ENCODE data around the gene NPHP1. TPM values are rescaled to one million over a fixed set of nuclear protein-coding genes. Genes with fewer than 3 reads are reported as not detected.
"Not testable (repeated sequence)": the region's sequence is repeated elsewhere in the genome, so short reads cannot be mapped to it uniquely, and the experiment has no call there.

NPHP1 gene
- total RNA-seq, 1 experiment from 2014 or later: 3.1 TPM

DNA sequence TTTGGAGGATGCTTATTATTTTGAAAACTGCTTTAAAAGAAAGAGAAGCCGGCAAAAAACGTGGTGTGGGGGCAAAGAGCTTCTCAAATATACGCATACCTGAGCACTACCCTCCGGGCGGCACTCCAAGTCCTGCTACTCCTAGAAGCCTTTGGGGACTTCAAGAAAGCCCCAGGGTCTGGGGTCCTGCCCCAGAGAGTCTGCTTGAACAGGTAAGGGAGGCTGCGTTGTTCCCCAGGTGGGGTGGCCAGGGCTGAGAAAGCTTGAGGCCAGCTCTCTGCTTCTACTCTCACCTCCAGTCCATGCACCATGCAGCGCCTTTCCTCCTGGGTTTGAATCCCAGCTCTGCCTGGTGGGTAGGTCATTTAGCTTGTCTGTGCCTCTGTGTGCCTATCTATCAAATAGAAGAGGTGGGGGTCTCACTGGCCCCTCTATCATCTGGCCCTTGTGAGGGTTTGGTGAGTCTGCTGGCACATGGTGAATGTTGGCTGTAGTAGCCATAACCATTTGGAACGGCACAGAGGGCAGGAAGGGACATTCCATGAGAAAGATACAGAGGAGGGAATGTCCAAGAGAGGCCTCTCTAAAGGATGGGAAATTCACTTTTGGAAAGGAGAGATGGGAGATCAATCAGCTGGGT lies 108.7 kb downstream of the NPHP1 start:
- Mint-ChIP-seq H3K4me1 (ENCODE audit: insufficient read depth, unreplicated experiment) (peaks cover 15% of the 10 kb centered on the region), H3K9me3 (ENCODE audit: unreplicated experiment) (no peaks in the 10 kb centered on the region), H3K27ac (ENCODE audit: low read depth, unreplicated experiment) (no peak overlapping the region), H3K36me3 (ENCODE audit: insufficient read depth, unreplicated experiment) (no peaks in the 10 kb centered on the region), H3K4me3 (ENCODE audit: unreplicated experiment) (no peak overlapping the region), H3K27me3 (ENCODE audit: insufficient read depth, unreplicated experiment) (no peaks in the 10 kb centered on the region)
- no peak for DNase-seq (ENCODE audit: unreplicated experiment)
- CTCF ChIA-PET: no interaction called here
- no TSS peak for BruUV-seq (replicated peaks)
- POLR2A ChIA-PET: interaction anchor here (1.4 kb wide), 1 partner anchor 10 kb away, joined by 5 read pairs; no protein-coding TSS in a partner anchor
- intact Hi-C loops (cut with micrococcal nuclease): no loop called here
- TF ChIP-seq, protein P1, sequence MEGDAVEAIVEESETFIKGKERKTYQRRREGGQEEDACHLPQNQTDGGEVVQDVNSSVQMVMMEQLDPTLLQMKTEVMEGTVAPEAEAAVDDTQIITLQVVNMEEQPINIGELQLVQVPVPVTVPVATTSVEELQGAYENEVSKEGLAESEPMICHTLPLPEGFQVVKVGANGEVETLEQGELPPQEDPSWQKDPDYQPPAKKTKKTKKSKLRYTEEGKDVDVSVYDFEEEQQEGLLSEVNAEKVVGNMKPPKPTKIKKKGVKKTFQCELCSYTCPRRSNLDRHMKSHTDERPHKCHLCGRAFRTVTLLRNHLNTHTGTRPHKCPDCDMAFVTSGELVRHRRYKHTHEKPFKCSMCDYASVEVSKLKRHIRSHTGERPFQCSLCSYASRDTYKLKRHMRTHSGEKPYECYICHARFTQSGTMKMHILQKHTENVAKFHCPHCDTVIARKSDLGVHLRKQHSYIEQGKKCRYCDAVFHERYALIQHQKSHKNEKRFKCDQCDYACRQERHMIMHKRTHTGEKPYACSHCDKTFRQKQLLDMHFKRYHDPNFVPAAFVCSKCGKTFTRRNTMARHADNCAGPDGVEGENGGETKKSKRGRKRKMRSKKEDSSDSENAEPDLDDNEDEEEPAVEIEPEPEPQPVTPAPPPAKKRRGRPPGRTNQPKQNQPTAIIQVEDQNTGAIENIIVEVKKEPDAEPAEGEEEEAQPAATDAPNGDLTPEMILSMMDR (IDR thresholded peaks at IDR 0.05; ENCODE audit: unreplicated experiment): no peak

DNA sequence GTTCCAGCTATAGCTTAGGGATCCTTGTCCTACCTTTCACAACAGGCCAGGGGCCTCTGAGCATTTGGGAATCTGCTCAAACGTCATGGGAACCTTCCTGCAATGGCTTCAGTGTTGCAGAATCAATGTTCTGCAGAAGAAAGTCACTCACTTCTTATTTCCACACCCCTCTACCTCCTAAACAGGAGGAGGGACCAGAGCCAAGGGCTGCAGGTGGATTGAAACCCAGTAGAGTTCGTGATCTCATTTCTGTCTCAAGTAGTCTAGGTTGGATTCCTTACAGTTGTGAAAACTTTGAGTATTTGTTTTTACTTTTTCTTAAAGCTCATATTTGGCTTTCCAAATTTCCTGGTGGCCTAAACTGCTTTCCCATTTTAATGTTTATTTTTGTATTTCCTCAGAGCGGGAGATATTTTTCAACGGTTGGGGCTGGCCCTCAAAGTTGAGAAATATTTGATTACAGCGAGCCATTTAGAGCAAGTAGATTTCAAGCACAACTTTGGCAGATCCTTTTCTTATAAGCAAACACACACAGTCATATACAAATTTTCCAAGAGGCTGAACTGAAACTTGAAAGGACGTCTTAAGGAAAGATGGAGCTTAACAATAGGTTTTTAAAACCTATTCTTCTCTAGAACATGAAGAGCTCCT lies 109.8 kb downstream of the NPHP1 start:
- H3K27me3 Mint-ChIP-seq (ENCODE audit: insufficient read depth, unreplicated experiment); H3K4me3 Mint-ChIP-seq (ENCODE audit: unreplicated experiment); H3K27ac Mint-ChIP-seq (ENCODE audit: low read depth, unreplicated experiment); H3K36me3 Mint-ChIP-seq (ENCODE audit: insufficient read depth, unreplicated experiment); DNase-seq (ENCODE audit: unreplicated experiment); intact Hi-C loops (cut with micrococcal nuclease); H3K9me3 Mint-ChIP-seq (ENCODE audit: unreplicated experiment); BruUV-seq (replicated peaks); H3K4me1 Mint-ChIP-seq (ENCODE audit: insufficient read depth, unreplicated experiment); CTCF ChIA-PET: not testable (repeated sequence)
- POLR2A ChIA-PET: interaction anchor here (0.5 to 1.4 kb wide), 2 partner anchors 11 to 47 kb away, joined by 3 to 5 read pairs; no protein-coding TSS in a partner anchor

DNA sequence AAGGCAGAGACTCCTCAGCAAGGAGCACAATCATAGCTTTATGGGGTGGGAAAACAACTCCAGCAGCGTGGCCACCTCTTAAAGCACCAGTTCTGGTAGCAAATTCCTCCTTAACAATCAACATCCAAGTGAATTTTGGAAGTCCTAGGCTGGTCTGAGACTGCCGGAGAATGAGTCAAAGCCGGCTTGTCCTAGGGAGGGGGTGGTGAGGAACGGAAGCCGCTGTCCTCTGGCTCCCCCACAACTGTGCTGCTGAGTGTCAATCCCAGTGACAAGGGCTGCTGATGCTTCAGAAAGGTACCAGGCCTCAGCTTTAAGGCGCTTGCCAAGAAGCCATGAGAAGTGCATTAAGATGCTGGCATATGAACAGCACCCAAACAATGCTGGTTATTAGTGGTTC lies 110.9 kb downstream of the NPHP1 start:
- CTCF ChIA-PET; H3K27me3 Mint-ChIP-seq (ENCODE audit: insufficient read depth, unreplicated experiment); H3K9me3 Mint-ChIP-seq (ENCODE audit: unreplicated experiment); H3K36me3 Mint-ChIP-seq (ENCODE audit: insufficient read depth, unreplicated experiment); H3K4me3 Mint-ChIP-seq (ENCODE audit: unreplicated experiment); DNase-seq (ENCODE audit: unreplicated experiment); intact Hi-C loops (cut with micrococcal nuclease); H3K27ac Mint-ChIP-seq (ENCODE audit: low read depth, unreplicated experiment); BruUV-seq (replicated peaks); POLR2A ChIA-PET; H3K4me1 Mint-ChIP-seq (ENCODE audit: insufficient read depth, unreplicated experiment): not testable (repeated sequence)

DNA sequence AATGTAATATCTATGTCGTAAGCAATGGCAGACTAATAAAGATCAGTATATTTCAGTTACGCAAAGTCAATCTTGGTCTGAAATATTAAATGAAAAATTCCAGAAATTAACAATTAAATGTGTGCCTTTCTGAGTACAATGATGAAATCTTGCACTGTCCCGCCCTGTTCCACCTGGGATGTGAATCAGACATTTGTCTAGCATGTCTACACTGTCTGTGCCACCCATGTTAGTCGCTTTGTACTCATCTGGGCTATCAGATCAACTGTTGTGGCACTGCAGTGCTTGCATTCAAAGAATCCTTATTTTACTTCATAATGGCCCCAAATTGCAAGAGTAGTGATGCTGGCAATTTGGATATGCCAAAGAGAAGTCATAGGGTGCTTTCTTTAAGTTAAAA lies 114.6 kb downstream of the NPHP1 start:
- POLR2A ChIA-PET; H3K27me3 Mint-ChIP-seq (ENCODE audit: insufficient read depth, unreplicated experiment); H3K9me3 Mint-ChIP-seq (ENCODE audit: unreplicated experiment); CTCF ChIA-PET; H3K4me1 Mint-ChIP-seq (ENCODE audit: insufficient read depth, unreplicated experiment); H3K4me3 Mint-ChIP-seq (ENCODE audit: unreplicated experiment); DNase-seq (ENCODE audit: unreplicated experiment); H3K36me3 Mint-ChIP-seq (ENCODE audit: insufficient read depth, unreplicated experiment); H3K27ac Mint-ChIP-seq (ENCODE audit: low read depth, unreplicated experiment); BruUV-seq (replicated peaks); intact Hi-C loops (cut with micrococcal nuclease): not testable (repeated sequence)

DNA sequence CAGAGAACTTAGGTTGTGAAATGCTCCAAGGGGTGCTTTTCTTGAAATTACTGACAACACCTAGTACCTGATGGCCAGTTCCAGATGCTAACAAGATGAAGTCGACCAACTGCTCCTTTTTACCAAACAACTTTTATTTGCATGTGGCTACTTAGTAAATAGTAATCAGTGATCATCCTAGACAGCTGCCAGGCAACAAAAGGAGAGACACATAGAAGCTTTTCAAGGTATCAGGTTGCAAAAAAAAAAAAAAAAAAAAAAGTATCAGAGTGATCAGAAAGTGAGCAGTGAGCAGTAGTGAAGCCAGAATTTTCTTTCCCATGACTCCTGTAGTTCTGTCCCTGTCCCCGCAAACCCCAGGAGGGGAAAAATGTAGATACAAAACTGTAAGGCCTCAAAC lies 121.1 kb downstream of the NPHP1 start:
- H3K27me3 Mint-ChIP-seq (ENCODE audit: insufficient read depth, unreplicated experiment); H3K4me1 Mint-ChIP-seq (ENCODE audit: insufficient read depth, unreplicated experiment); BruUV-seq (replicated peaks); H3K4me3 Mint-ChIP-seq (ENCODE audit: unreplicated experiment); H3K9me3 Mint-ChIP-seq (ENCODE audit: unreplicated experiment); DNase-seq (ENCODE audit: unreplicated experiment); CTCF ChIA-PET; H3K36me3 Mint-ChIP-seq (ENCODE audit: insufficient read depth, unreplicated experiment); H3K27ac Mint-ChIP-seq (ENCODE audit: low read depth, unreplicated experiment); intact Hi-C loops (cut with micrococcal nuclease); POLR2A ChIA-PET: not testable (repeated sequence)

DNA sequence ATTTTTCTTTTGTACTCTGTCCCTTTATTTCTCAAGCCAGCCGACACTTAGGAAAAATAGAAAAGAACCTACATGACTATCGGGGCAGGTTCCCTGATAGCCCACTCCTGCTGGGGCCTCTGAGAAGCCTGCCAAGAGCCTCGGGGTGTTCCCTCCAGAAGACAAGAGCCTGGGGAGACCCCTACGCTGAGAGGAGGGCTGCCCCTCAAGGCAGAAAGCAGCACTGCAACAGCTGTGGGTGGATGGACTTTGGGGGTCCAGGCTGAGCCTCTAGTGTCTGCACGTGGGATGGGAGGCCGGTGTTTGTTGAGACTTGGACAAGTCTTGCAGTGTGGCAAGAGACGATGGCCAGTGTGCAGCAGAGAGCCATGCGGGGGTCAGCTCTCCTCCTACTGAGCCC lies 121.7 kb downstream of the NPHP1 start:
- DNase-seq (ENCODE audit: unreplicated experiment); H3K4me1 Mint-ChIP-seq (ENCODE audit: insufficient read depth, unreplicated experiment); CTCF ChIA-PET; BruUV-seq (replicated peaks); intact Hi-C loops (cut with micrococcal nuclease); H3K4me3 Mint-ChIP-seq (ENCODE audit: unreplicated experiment); H3K36me3 Mint-ChIP-seq (ENCODE audit: insufficient read depth, unreplicated experiment); H3K9me3 Mint-ChIP-seq (ENCODE audit: unreplicated experiment); H3K27me3 Mint-ChIP-seq (ENCODE audit: insufficient read depth, unreplicated experiment); POLR2A ChIA-PET; H3K27ac Mint-ChIP-seq (ENCODE audit: low read depth, unreplicated experiment): not testable (repeated sequence)

DNA sequence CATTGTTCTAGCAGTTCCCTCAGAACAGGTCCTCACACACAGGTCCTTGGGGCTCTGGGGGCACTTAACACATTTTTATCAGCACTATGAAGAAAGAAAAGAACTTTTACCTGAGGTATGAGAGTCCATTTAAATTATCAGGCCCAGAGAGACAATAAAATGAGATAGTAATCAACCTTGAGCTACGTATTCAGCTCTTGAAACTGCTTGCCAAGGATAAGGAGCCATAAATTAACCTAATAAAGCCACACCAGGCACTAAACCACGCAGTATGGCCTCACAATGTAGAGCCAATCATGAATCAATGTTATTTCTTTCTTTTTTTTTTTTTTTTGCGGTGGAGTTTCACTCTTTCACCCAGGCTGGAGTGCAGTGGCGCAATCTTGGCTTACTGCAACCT lies 126.7 kb downstream of the NPHP1 start:
- H3K9me3 Mint-ChIP-seq (ENCODE audit: unreplicated experiment); DNase-seq (ENCODE audit: unreplicated experiment); H3K36me3 Mint-ChIP-seq (ENCODE audit: insufficient read depth, unreplicated experiment); POLR2A ChIA-PET; H3K27ac Mint-ChIP-seq (ENCODE audit: low read depth, unreplicated experiment); H3K4me3 Mint-ChIP-seq (ENCODE audit: unreplicated experiment); CTCF ChIA-PET; H3K27me3 Mint-ChIP-seq (ENCODE audit: insufficient read depth, unreplicated experiment); H3K4me1 Mint-ChIP-seq (ENCODE audit: insufficient read depth, unreplicated experiment); intact Hi-C loops (cut with micrococcal nuclease); BruUV-seq (replicated peaks): not testable (repeated sequence)

DNA sequence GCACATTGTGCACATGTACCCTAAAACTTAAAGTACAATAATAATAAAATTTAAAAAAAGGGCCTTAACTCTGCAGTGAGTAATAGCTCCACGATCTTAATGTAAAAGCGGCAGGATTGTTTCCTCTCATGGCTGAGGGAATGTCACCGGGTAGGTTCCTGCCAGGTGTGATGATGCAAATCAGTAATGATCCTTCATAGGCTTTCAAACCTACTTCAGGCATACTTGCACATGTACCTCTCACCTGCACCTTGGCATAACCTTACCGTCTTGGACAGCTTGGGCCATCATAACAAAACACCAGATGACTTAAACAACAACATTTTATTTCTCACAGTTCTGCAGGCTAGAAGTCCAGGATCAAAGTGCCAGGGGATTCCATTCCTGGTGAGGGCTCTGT lies 128.9 kb downstream of the NPHP1 start:
- H3K27me3 Mint-ChIP-seq (ENCODE audit: insufficient read depth, unreplicated experiment); BruUV-seq (replicated peaks); CTCF ChIA-PET; DNase-seq (ENCODE audit: unreplicated experiment); H3K4me3 Mint-ChIP-seq (ENCODE audit: unreplicated experiment); intact Hi-C loops (cut with micrococcal nuclease); H3K4me1 Mint-ChIP-seq (ENCODE audit: insufficient read depth, unreplicated experiment); H3K9me3 Mint-ChIP-seq (ENCODE audit: unreplicated experiment); H3K36me3 Mint-ChIP-seq (ENCODE audit: insufficient read depth, unreplicated experiment); POLR2A ChIA-PET; H3K27ac Mint-ChIP-seq (ENCODE audit: low read depth, unreplicated experiment): not testable (repeated sequence)

All from MCF 10A (cell line).